ENCODE results near the gene FAM241B. TPM values are rescaled to one million over a fixed set of nuclear protein-coding genes. Genes with fewer than 3 reads are reported as not detected.

Gene FAM241B
- total RNA-seq, 4 donors from 2014 or later, result 1.1 to 2.6 (median 2.5) TPM; not detected in 1

GRCh38 chr10:69636626-69637605, 6.9 kb downstream of the FAM241B start:
- in situ Hi-C loops (cut with MboI; ENCODE audit: low sequenced_read_pairs in 4 of 4), result loop anchor here (10.0 to 25.0 kb wide), 6 partner anchors 122 to 400 kb away; no protein-coding TSS in a partner anchor
- Histone ChIP-seq H3K27ac (no peak overlapping the region), H3K4me3 (no peak overlapping the region), H3K27me3 (no peaks in the 10 kb centered on the region), H3K4me1 (no peaks in the 10 kb centered on the region), H3K9me3 (no peaks in the 10 kb centered on the region), H3K36me3 (no peaks in the 10 kb centered on the region)
- ATAC-seq, result no peak
- TF ChIP-seq CTCF (IDR thresholded peaks at IDR 0.05 in 4 of 5, conservative IDR thresholded peaks at IDR 0.05 in 1 of 5) (no peak), POLR2A (IDR thresholded peaks at IDR 0.05) (no peak)
- no peak for DNase-seq
- intact Hi-C loops (cut with DNase I; ENCODE audit: low total_unique reads), result loop anchor here (5.0 to 10.0 kb wide), 3 partner anchors 200 to 278 kb away; no protein-coding TSS in a partner anchor

- no peak for DNase-seq
- Histone ChIP-seq H3K27ac (no peak overlapping the region), H3K9me3 (no peaks in the 10 kb centered on the region), H3K4me3 (no peak overlapping the region), H3K36me3 (no peaks in the 10 kb centered on the region), H3K4me1 (no peaks in the 10 kb centered on the region), H3K27me3 (no peaks in the 10 kb centered on the region)
- intact Hi-C loops (cut with DNase I; ENCODE audit: low total_unique reads) (loop anchor here (2.0 to 10.0 kb wide), 4 partner anchors 124 to 276 kb away; no protein-coding TSS in a partner anchor), in situ Hi-C loops (cut with MboI; ENCODE audit: low sequenced_read_pairs in 4 of 4) (loop anchor here (10.0 to 25.0 kb wide), 6 partner anchors 124 to 401 kb away; no protein-coding TSS in a partner anchor)
- TF ChIP-seq POLR2A (IDR thresholded peaks at IDR 0.05) (no peak), CTCF (IDR thresholded peaks at IDR 0.05 in 4 of 5, conservative IDR thresholded peaks at IDR 0.05 in 1 of 5) (no peak)
- ATAC-seq, result no peak
Measured at GRCh38 chr10:69638642-69639041, 8.6 kb downstream of the FAM241B start.

GRCh38 chr10:69639291-69640195, 9.5 kb downstream of the FAM241B start:
- no peak overlapping the region for H3K4me3 ChIP-seq
- DNase-seq (peak; percentile 26 to 44), ATAC-seq (peak; percentile 71 to 78)
- no peaks in the 10 kb centered on the region for H3K27me3 ChIP-seq
- in situ Hi-C loops (cut with MboI; ENCODE audit: low sequenced_read_pairs in 4 of 4), result loop anchor here (10.0 to 25.0 kb wide), 6 partner anchors 125 to 402 kb away; no protein-coding TSS in a partner anchor
- TF ChIP-seq POLR2A (IDR thresholded peaks at IDR 0.05), result no peak
- peak; percentile 74 to 89 (median 79) for TF ChIP-seq CTCF (IDR thresholded peaks at IDR 0.05 in 4 of 5, conservative IDR thresholded peaks at IDR 0.05 in 1 of 5)
- H3K4me1 ChIP-seq, result no peaks in the 10 kb centered on the region
- intact Hi-C loops (cut with DNase I; ENCODE audit: low total_unique reads), result loop anchor here (2.0 to 10.0 kb wide), 5 partner anchors 125 to 275 kb away; no protein-coding TSS in a partner anchor
- no peak overlapping the region for H3K27ac ChIP-seq
- H3K36me3 ChIP-seq, result no peaks in the 10 kb centered on the region
- H3K9me3 ChIP-seq, result no peaks in the 10 kb centered on the region

GRCh38 chr10:69640196-69640980, 10.3 kb downstream of the FAM241B start:
- in situ Hi-C loops (cut with MboI; ENCODE audit: low sequenced_read_pairs in 4 of 4), result loop anchor here in 3 of 4 donors (25.0 kb wide), 3 partner anchors 203 to 403 kb away; no protein-coding TSS in a partner anchor
- TF ChIP-seq CTCF (IDR thresholded peaks at IDR 0.05 in 4 of 5, conservative IDR thresholded peaks at IDR 0.05 in 1 of 5), result no peak
- no peak for TF ChIP-seq POLR2A (IDR thresholded peaks at IDR 0.05)
- H3K36me3 ChIP-seq, result no peaks in the 10 kb centered on the region

More at GRCh38 chr10:69640196-69640980, 10.3 kb downstream of the FAM241B start:
- ATAC-seq (no peak), DNase-seq (no peak)
- Histone ChIP-seq H3K9me3 (no peaks in the 10 kb centered on the region), H3K27me3 (no peaks in the 10 kb centered on the region), H3K4me1 (no peaks in the 10 kb centered on the region), H3K4me3 (no peak overlapping the region), H3K27ac (no peak overlapping the region)
- intact Hi-C loops (cut with DNase I; ENCODE audit: low total_unique reads), result loop anchor here (10.0 kb wide), 1 partner anchor 154 kb away; no protein-coding TSS in a partner anchor

All from gastrocnemius medialis (tissue), 4 donors.